GM18951 (cell line): ENCODE results near the gene FSD1L.

Experiments
- POLR2A ChIP-seq: IDR thresholded peaks from 4 replicates; pipeline ENCODE4 v1.6.1; 2011; ENCODE audit warnings: mild to moderate bottlenecking; ENCODE audit not compliant: insufficient read length, insufficient read depth; ENCODE audit errors: extremely low read depth
- in situ Hi-C: fragments of 300-500 bp; cut with MboI; formaldehyde crosslinking; loops from one replicate; pipeline ENCODE4 v1.12.0; 2022; ENCODE audit warnings: low sequenced_read_pairs, mixed read lengths, inconsistent platforms; ENCODE audit not compliant: unreplicated experiment

FSD1L gene

DNA sequence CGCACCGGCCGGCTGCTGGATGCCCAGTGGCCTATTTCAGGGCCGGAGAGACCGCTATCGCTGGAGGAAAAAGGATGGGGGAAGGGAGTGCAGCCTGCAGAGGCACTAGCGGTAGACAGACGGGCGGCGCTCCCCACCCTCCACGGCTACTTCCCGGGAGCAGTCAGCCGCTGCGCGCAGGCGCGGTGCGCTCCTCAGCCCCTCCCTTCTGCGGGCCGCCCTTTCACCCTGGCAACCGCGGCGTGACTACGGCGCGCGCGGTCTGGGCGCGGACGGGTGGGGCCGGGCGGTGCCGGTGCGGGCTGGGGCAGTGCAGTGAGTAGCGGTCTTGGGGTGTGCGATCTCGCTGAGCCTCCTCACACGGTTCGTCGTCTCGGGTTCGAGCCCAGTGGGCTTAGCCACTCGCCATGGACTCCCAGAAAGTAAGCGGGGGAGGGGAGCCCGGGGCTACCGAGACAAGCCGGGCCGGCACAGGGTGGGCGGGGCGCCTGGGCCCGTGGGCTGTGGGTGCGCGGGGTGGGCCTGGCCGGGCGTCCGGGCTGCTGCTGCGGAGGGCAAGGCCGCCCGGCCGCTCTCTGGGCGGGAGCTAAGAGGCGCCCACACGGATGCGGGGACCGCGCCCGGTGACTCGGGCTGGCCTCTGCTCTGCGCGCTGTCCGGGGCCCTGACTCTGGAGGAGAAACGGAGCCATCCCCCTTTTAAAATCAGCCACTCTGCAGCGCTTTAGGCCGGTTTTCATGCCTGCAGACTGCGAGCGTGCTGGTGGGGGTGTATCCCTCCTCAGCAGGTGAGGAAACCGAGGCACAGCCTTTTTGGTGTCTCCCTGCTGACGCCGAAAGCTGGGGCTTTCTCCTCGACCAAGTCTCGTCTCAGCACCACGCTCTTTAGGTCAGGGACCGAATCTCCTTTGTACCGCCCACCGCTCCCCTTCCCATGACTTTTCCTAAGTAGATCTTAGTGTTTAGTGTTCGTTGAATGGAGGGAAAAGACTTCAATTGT lies at the start of gene FSD1L:
FSD1L (plus strand) TSS at position 221 of the 999 bp plus-strand sequence; CDS start at position 408, 187 bp downstream.
- in situ Hi-C loops, result loop anchor here (25.0 kb wide), 1 partner anchor 264 kb away; no protein-coding TSS in a partner anchor
- peak; percentile 71 for TF ChIP-seq POLR2A

DNA sequence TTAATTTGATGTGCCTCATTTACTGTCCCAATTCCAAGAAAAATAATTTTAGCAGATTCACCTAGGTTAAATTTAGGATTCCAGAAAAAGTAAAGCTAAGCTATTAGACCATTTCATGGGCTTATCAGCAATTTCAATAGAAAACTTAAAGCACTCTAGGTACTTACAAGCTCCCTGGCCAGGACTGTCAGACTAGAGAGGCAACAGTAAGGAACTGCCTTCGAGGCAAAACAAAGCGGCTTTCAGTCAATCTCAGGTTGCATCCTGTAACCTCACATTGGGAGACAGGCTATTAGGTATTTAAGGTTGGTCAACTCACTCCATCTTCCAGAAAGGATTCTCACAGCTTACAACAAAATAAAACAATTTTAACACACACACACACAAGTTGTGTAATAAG lies 48.7 kb upstream of the FSD1L start:
- in situ Hi-C loops, result no loop called here
- no peak for TF ChIP-seq POLR2A

DNA sequence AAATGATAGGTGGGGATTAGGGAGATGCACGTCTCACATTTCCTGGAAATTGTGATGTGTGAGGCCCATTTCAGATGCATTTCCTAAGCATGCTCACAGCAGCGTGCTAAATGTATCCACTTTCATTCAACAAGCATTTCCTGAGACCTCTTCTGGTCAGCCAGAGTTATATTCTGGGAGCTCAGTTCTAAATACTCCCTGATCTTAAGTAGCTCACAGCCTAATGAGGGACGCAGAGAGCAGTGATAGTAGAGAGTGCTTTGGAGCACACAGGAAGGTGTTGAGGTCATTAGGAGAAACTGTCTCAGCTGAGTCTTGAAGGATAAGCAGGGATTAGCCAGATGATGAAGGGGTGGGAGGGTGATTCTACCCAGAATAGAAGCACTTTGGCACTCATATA lies 46.2 kb upstream of the FSD1L start:
- TF ChIP-seq POLR2A, result no peak
- in situ Hi-C loops, result loop anchor here (25.0 kb wide), 1 partner anchor 614 kb away; no protein-coding TSS in a partner anchor

DNA sequence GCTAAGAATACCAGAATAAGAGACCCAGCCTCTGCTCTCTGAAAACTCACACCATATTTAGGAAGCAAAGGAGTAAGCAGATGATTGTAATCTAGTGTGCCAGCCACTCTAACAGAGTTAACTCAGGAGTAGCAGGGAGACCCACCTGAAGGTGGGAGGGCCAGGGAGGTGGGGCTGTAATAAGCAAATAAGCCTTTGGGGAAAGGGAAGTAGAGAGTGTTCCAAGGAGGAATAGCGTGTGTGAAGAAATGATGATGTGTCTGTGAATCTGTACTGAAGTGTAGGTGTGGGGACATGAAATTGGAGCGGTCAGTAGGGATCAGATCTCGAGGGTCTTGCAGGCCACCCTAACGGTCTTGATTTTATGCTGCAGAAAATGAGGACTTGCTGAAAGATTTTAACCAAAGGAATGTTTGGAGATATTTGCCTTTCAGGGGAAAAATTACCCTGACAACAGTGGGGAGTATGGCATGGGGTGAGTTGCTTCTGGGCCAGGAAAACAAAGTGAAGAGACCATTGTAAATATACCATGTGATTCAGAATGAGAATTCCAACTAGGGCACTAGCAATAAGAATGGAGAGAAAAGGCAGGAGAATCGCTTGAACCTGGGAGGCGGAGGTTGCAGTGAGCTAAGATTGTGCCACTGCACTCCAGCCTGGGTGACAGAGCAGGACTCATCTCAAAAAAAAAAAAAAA lies 44.1 kb upstream of the FSD1L start:
- in situ Hi-C loops, result loop anchor here (25.0 kb wide), 1 partner anchor 616 kb away; no protein-coding TSS in a partner anchor
- no peak for TF ChIP-seq POLR2A

DNA sequence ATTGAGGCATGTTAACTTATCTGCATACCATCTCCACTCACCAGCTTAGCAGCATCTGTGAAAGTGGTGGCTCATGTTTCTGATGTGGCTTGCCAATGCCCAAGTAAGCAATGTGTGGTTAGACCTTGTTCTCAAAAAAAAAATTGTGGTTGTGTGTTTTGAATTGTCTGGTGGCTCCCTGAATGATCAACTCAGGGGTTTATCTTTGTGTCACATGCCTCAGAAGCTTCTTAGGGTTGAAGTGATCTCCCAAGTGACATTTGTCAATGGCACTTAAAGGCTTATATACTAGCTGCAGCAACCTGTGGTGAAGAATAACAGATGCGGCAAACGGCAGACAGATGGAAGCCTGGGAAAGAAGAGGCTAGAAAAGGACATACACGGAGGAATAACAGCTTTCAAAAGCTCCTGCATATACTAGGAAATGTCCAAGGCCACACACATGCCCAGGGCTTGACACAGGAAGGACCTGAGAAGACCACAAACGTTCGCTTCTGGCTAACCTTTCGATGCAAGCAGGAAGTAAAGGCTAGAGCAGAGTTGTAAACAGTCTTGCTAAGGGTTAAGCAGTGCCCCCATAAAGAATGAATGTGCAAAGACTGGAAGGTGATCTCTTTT lies 42.2 kb upstream of the FSD1L start:
- TF ChIP-seq POLR2A, result no peak
- in situ Hi-C loops, result loop anchor here (25.0 kb wide), 1 partner anchor 618 kb away; no protein-coding TSS in a partner anchor

DNA sequence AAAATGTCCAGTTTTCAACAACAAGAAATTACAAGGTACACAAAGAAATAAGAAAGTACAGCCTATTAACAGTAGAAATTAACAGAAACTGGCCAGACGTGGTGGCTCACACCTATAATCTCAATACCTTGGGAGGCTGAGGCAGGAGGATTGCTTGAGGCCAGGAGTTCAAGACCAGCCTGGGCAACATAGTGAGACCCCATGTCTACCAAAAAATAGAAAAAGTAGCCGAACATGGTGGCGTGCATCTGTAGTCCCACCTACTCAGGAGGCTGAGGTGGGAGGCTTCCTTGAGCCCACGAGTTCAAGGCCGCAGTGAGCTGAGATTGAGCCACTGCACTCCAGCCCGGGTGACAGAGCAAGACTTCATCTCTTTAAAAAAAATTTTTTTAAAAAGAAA lies 41.5 kb upstream of the FSD1L start:
- in situ Hi-C loops, result loop anchor here (25.0 kb wide), 1 partner anchor 619 kb away; no protein-coding TSS in a partner anchor
- TF ChIP-seq POLR2A, result no peak

DNA sequence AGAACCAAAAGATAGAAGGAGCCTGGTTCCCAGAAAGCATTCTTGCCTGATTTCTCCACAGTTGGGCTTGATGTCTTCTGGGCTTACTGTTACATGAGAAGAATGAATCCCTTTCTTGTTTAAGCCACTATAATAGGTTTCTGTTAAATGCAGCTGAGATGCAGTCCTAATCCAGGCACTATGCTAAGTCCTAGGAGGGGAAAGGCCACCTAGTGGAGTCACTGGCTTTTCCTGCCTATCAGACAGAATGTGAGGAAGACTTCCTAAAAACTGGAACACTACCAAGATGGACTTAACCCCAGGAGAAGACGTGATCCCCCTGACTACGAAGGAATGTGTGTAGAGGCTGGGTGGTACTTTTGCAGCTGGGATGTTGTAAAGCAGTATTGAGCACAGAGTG lies 34.3 kb upstream of the FSD1L start:
- in situ Hi-C loops, result loop anchor here (10.0 to 25.0 kb wide), 3 partner anchors 259 to 626 kb away; no protein-coding TSS in a partner anchor
- no peak for TF ChIP-seq POLR2A

DNA sequence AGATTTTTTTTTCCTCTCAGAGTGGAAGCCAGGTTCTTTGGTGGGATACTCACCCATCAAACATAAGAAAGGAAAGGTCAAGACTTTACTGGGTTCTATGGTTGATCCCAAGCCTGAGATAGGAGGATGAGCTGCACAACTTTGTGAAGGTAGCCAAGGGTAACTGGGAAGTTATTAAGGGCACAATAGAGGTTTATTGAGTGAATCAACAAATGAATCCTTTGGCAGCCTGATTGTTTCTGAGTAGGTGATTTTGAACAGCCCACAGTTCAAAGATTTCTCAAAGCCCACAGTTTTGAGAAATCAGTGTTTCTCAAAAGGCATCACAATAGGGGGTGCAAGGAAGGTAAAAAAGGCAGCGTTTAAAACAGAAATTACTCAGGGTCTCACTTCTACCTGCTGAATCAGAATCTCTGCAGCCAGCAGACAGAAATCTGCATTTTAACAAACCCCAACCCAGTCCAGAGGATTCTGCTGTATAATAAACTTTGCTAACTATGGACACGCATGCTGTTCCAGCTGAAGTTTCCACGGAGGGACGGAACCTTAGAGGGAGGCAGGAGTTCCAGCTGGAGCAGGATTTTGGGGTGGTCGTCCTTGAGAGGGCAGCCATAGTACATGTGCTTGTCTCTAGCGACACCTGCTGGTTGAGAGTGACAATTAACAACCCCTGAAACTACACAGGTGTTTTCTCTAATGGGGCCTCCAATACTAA lies 32.7 kb upstream of the FSD1L start:
- no peak for TF ChIP-seq POLR2A
- in situ Hi-C loops, result loop anchor here (10.0 to 25.0 kb wide), 3 partner anchors 260 to 628 kb away; no protein-coding TSS in a partner anchor

DNA sequence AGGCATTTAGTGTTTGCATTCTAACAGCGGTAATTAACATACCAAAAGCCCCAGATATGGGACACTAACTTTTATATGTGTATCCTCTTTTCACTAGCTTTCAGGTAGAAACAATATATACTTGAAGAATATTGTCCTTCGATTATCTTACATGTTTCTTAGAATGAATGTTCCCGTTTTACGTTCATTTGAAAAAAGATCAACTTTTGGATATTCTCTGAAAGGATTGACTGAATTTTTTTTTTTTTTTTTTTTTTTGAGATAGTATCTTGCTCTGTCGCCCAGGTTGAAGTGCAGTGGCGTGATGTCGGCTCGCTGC lies 32.2 kb upstream of the FSD1L start:
- in situ Hi-C loops, result loop anchor here (10.0 to 25.0 kb wide), 3 partner anchors 261 to 628 kb away; no protein-coding TSS in a partner anchor

DNA sequence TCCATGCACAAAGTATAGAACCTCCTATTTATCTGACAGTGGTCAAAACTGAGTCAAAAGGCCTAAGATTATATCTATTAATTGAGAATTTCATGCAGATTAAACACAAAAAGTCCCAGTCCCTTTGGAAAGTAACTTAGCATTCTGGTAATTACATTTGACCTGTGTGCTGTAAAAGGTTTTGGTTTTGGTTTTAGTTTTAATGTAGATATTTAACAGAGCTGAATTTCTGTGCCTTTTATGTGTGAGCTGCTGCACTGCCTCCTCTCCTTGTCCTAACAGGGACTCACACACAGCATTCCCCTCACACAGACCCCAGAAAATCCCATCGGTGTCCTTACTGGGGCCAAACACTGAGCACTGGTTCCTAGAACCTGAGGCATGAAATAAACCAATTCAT lies 31.0 kb upstream of the FSD1L start:
- in situ Hi-C loops, result loop anchor here (10.0 to 25.0 kb wide), 3 partner anchors 262 to 630 kb away; no protein-coding TSS in a partner anchor
- TF ChIP-seq POLR2A, result no peak

More for the DNA sequence above, 32.2 kb upstream of the FSD1L start:
- TF ChIP-seq POLR2A, result no peak

DNA sequence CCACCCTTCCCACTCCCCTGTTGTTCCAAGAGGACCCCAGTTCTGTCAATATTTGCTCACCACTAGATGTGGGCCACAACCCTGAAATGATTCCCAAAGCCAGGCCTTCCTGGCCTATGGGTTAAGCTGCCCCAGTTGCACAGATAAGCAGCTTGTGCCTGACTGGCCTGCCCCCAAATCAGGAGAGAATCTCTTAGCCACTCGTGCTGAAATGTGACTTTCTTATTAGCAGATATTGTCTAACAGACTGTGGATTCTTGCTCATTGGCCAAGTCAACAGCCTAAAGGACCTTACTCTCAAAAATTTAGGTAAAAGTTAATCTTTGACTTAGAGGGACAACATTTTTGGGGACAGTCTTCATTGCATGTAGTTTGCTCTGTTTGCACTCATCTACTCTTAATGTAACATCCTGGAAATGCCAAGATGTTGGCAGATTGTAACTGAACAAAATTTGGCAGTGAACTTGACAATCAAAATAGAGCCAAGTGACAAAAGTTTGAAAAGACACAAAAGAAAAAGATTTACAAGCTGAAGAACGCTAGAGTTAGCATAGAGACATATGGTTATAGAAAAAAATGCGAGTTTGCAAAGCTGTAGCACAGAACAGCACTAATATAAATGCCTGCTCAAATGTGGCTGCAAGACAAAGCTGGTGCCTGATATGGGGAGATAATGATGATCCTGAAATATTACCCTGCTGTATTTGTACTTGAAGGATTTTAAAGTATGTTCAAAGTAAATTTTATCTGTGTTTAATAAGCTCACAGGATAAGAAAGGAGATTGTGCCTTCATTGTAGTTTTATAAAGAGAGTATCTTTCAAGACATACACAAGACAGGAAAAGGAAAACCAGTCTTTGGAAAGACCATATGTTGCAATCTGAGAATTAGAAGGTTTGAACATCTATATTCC lies 29.0 kb upstream of the FSD1L start:
- in situ Hi-C loops, result loop anchor here (10.0 to 25.0 kb wide), 3 partner anchors 264 to 632 kb away; no protein-coding TSS in a partner anchor
- no peak for TF ChIP-seq POLR2A
